Activated T-cell treated with anti-CD3 and anti-CD28 coated beads for 1 hour (primary cell): ENCODE results near the gene OLFM2.
A peak's percentile ranks its signal among the peaks of the same experiment; 100 is the strongest.
"Not testable (repeated sequence)": the region's sequence is repeated elsewhere in the genome, so short reads cannot be mapped to it uniquely, and the experiment has no call there.

Experiments used
- DNase-seq: peaks from one replicate; pipeline ENCODE4 v3.0.0-alpha.2; 2020; ENCODE audit warnings: low read depth

The OLFM2 gene

DNA sequence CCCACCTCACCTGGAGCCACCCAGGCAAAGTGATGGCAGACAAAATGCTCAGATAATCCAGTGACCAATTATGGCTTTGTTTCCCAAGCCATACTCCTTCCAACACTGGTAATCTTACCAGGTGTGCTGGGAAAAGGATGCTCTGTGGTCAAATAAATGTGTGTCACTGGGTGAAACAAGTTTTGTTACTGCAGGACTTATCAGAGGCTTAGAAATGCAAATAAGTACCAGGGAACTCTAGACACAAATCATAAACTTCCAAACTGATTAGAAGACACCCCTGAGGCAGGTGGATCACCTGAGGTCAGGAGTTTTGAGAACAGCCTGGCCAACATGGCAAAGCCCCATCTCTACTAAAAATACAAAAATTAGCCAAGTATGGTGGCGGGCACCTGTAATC is 74.8 kb downstream of the OLFM2 start:
- no peak for DNase-seq

DNA sequence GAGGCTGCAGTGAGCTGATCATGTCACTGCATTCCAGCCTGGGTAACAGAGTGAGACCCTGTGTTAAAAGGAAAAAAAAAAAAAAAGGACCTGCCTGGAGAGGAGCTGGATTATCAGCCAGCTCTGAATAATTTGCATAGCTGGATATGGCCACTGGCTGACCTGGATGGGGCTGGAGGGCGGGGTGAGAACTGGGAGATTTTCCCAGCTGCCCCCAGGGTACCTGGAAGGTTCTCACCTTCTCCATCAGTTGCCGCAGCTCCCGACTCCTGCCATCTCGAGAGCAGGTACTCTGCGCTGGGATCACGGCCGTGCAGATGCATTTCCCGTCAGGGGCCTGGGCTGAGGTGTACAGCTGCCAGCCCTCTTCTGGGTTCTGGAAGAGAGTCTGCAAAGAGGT is 75.9 kb downstream of the OLFM2 start:
- DNase-seq, result no peak

DNA sequence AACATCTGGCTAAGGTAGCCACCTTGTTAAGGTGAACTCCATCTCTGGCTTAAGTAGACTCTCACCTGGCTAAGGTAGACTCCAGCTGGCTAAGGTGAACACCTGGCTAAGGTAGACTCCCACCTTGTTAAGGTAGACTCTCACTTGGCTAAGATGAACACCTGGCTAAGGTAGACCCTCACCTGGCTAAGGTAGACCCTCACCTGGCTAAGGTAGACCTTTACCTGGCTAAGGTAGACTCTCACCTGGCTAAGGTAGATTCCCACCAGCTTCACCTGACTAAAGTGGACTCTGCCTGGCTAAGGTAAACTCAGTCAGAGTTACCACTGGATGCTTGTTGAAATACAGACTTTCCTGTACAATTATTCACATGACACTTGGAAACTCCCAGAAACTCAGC is 77.5 kb downstream of the OLFM2 start:
- DNase-seq, result no peak

DNA sequence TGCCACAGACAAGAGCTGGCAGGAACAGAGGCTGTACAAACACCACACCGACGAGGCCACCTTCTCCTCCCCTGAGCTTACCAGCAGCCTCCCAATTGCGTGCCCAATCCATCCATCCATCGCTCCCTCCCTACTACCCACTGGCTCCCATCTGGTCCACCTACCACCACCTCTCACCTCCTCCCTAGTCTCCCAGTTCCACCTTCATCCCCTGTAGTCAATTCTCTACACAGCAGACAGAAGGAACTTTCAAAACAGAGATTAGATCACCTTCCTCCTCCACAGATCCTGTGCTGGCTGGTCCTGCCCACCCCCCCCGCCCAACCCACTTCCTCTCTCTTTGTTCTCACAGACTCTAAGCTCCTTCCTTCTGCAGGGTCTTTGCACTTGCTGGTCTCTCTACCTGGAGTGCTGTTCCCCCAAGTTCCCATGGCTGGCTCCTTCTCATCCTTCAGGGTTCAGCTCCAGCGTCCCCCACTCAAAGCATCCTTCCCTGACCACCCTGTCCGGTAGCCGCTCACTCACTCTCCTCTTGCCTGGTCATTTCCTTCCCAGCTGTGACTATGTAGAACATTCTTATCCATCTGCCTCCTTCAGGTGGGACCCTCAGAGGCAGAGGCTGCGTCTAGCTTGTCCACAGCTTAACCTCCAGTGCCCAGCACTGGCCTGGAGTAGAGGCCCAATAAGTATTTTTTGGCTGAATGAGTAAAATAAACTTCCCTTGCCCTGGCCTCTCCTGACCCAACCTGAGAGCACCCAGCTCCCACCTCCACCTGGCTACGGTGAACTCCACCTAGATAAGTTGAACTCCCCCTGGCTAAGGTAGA is 78.2 kb downstream of the OLFM2 start:
- no peak for DNase-seq

DNA sequence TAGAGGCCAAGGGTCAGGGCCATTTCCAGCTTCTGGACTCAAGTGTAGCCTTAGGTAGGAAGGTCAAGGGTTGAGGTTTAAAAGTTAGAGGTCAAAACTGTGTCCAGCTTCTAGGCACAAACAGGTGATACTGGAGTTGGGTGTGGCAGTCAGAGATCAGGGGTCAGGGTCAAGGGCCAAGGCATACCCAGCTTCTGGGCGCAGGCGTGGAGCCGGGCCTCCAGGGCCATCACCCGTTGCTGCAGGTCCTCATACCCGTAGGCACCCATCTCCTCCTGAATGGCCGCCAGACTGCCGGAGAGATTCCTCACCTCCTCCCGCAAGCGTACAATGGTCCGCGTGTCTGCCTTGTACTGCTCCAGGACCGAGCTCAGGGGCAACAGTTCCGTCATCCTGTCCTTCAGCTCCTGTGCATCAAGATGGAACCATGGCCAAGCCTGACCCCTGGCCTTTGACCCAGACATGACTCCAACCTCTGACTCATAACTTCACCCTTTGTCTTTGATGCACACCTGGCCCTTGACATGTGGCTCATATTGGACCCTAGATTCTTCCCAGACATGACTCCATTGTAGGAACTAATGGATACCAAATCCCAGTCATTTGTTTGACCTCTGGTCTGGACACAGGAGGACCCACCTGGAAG is 79.1 kb downstream of the OLFM2 start:
- no peak for DNase-seq

DNA sequence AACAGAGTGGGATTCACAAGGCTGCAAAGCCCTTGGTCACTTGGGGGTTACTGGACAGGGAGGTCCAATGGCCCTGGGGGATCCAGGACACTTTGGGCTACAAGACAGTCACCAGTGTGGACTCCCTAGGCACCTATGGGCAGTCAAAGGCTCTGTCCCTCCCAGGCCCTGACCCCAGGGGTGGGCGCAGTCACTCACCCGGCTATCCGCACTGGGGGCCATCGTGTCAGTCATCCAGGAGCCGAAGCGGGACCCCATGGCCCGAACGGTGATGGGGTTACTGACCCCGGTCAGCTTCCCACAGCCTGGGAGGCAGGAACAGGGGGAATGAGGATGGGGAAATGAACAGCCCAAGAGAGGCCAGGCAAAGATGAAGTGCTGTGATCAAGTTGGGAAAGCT is 79.7 kb downstream of the OLFM2 start:
- no peak for DNase-seq

DNA sequence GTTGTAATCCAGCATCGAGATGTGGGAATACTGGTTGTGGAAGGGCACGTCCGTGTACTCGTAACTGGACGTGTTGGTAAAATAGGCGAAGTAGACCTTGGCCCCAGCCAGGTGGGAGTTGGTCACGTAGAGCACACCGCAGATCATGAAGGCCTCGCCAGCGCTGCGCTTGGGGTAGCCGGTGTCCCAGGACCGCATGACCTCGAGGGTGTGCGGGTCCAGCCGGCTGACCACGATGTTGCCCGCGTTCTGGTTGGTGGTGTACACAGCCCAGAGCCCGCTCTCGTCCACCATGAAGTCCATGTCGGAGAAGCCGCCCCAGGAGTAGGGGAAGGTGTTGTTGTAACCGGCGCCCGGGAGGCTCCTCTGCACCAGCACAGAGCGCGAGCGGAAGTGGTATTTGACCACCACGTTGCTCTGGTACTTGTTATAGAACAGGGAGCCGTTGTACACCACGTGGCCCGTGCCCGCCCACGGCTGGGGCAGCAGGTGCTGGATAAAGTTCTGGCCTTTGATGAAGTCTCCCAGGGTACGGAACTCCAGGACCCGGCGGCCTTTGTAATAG is 82.0 kb downstream of the OLFM2 start:
- no peak for DNase-seq

DNA sequence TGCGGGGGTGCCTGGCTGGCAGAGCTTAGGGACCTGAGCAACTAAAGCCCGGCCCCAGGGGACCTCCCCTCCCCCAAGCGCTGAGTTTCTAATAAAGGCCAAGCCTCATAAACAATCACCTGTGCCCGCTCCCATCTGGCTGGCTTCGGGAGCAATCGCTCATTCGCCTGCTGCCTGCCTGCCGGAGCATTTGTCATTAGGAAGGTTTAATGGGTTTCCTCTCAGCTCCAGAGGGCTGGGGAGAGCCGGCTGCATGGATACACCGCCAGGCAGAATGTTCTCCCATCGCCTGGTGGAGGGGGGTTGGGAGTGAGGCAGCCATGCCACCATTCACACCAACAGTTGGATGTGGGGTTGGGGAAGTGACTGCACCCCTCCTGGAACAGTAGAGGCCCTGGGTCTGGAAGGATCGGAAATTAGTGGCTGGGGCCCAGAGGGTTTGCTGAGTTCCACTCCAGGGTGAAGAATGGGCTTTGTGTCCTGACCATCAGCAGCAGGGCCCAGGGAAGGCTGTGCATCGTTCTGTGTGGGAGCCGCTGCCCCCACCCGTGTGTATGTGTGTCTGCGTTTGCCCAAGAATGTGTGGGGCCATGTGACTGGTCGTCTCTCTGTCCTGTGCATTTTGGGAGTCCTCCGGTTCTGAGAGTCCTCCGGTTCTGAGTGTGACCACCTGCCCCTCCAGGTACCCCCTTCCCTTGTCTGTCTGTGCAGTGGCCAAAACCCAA is 85.9 kb downstream of the OLFM2 start:
- no peak for DNase-seq

DNA sequence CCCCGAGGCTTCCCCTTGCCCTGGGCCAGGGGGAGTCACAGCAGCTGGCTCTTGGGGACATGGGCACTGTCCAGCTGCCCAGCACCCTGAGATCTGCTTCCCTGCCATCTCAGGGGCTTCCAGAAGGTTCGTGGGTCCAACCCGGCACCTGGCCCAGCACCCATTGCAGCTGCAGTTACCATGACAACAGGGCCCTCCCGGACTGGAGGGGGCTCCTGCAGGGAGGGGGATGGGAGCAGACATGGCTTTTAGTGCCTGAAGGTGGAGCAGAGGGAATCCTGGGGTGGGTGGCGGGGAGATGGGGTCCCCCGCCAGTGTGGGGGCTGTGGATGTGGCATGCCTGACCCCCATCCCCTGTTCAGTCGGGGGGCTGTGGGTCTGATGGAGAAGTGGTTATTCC is 86.5 kb downstream of the OLFM2 start:
- DNase-seq, result no peak

DNA sequence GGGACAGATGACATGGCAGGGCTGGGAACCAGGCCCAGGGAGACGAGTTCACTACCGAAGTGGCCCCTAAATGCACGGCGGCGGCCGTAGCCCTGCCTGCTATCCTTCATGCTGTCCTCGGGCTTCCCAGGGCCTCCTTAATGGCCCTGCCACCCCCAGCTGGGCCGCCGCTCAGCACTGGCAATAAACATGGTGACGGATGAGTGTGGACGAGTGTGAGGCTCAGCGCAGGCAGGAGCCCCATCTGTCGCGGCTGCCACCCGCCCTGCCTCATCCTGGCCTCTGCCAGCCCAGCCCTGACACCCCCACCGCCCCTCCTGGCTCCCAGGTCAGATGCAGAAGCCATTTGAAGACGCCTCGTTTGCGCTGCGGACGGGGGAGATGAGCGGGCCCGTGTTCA is 87.6 kb downstream of the OLFM2 start:
- no peak for DNase-seq

DNA sequence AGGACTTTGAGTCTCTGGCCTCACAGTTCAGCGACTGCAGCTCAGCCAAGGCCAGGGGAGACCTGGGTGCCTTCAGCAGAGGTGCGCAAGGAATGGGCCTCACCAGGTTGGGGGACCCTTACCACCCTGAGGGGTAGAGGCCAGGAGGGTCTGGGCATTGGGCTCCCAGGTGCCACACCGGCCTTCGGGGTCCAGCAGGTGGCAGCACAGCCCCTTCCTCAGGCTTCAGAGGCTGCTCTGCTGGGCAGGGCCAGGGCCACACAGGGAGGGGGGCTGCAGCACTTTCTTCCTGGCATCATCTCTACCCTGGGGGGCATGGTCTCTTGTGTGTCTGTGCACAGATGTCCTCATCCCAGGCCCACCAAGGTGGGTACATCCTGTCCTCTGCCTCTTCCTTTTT is 88.3 kb downstream of the OLFM2 start:
- no peak for DNase-seq

DNA sequence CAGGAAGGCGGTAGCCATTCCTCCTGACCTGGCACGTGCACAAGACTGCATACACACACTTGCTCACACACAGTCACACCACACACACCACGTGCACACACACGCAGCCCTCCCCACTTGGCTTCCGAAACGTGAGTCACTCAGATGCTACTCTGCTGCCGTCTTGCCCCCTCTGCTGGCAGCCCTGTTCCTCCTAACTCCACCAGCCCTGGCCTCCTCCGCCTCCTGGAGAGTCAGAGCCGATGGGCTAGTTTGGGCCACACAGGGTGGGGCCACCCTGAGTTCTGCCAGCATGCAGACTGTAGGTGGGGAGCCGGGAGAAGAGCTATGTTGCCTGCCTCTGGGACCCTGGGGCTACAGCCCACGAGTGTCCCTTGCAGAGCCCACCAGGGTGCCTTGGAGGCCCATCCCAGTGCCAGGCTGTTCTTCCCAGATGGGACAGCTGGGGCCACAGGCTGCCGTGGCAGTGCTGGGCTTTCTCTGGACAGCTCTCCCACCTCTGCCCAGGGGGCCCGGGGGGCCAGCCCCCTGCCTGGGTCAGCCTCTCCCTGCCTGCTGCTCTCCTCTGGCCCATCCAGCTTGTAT is 89.1 kb downstream of the OLFM2 start:
- peak; percentile 29 for DNase-seq

DNA sequence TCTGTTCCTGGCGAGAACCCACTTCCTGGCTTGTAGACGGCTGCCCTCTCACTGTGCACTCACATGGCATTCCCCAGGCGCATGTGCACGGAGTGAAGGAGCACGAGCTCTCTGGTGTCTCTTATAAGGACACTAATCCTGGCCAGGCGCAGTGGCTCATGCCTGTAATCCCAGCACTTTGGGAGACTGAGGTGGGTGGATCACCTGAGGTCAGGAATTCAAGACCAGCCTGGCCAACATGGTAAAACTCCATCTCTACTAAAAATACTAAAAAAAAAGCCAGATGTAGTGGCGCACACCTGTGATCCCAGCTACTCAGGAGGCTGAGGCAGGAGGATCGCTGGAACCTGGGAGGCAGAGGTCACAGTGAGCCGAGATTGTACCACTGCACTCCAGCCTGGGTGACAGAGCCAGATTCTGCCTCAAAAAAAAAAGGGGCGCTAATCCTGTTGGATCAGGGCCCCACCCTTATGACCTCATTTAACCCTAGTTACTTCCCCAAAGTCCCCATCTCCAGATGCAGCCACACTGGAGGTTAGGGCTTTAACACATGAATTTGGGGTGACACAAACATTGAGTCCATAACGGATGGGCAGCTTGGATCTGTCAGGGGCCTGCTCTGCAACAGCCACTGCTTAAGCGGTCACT is 92.6 kb downstream of the OLFM2 start:
- DNase-seq, result not testable (repeated sequence)

DNA sequence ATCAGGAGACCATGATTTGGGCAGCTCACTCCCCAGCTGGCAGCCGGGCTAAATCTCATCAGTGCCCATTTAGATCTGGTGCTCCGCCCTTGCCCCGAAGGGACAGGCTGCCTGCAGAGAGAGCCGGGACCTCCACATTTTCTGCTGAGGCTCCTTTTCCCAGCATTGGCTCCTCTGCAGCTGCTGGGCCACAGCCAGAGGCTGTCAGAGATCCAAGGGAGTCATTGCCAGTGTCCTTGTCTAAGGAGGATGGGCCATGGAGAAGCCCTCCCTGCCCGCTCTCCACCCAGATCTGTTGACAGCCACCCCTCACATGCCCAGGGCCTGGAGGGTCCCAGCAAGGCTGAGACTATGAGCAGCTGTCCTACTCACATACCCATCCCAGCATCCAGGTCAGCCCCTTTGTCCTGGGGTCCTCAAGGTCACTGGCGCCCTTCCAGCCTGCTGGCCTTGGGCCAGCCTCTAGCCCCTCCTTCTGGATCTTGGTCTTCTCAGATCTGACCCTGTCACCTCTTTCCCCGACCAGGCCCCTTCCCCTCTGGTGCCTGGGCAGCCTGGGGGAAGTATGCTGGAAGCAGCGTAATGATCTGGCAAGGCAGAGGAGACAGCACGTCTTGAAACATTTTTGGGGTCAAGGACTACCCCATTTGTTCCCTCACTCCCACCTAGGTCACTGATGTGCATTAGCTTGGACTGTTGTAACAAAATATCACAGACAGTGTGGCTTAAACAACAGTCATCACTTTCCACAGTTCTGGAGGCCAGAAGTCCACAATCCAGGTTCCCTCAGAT is 93.3 kb downstream of the OLFM2 start:
- DNase-seq, result no peak

DNA sequence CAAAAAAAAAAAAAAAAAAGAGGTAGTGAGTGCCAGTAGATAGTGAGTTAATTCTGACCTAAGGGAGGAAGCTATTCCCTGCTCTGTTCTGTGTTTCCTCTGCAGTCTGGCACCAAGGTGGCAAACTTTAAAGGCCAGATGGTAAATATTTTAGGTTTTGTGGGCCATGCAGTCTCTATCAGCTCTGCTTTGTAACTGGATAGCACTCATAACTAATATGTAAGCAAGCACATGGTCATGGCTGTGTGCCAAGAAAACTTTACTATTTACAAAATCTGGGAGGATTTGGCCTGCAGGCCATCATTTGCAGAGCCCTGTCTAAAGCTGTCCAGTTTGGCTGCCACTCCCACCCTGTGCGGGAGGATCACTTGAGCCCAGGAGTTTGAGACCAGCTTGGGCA is 96.9 kb downstream of the OLFM2 start:
- DNase-seq, result no peak

DNA sequence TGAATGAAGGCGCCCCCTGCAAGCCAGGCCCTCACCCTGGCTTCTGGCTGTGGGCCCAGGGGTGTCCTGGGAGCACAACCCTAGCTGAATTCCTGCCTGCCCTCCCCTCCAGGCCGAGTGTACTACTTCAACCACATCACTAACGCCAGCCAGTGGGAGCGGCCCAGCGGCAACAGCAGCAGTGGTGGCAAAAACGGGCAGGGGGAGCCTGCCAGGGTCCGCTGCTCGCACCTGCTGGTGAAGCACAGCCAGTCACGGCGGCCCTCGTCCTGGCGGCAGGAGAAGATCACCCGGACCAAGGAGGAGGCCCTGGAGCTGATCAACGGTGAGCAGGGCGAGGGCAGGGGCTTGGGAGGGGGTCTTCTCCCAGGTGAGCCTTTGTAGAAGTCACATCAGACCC is 98.0 kb downstream of the OLFM2 start:
- no peak for DNase-seq

DNA sequence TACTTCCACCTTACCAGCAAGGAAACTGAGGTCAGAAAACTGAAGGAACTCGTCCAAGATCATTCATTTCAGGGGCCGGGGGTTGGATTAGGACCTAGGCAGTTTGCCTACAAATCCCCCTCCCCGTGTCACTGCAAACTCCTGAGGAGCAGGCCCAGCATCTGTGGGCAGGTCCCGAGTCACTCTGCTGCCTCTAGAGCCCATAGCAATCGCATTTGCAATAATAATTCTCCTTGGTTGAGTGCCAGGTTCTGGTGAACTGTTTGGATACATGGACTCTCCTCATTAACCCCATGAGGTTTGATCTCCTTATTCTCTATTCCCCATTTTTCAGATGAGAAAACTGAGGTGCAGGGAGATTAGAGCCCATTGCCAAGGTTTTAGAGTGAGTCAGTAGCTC is 100.3 kb downstream of the OLFM2 start:
- DNase-seq, result no peak

DNA sequence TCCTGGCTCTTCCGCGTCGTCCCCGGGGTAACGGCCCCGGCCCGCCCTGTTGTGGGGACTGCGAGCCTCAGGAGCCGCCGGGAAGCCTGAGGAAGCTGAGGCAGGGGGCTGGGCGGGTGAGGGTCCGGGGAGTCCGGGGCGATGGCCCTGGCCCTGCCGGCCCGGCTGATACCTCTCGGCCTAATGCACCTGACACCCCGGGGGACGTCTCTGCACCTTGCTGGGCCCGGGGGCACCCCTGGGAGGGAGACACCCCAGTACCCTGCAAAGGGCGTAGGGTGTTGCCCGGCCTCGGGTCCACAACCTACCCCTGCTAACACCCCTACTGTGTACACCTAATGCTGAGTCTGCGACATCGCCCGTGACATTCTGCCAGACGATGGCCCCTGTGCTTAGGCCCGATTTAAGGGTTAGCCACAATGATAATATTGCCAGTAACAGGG is 100.8 kb downstream of the OLFM2 start:
- no peak for DNase-seq

DNA sequence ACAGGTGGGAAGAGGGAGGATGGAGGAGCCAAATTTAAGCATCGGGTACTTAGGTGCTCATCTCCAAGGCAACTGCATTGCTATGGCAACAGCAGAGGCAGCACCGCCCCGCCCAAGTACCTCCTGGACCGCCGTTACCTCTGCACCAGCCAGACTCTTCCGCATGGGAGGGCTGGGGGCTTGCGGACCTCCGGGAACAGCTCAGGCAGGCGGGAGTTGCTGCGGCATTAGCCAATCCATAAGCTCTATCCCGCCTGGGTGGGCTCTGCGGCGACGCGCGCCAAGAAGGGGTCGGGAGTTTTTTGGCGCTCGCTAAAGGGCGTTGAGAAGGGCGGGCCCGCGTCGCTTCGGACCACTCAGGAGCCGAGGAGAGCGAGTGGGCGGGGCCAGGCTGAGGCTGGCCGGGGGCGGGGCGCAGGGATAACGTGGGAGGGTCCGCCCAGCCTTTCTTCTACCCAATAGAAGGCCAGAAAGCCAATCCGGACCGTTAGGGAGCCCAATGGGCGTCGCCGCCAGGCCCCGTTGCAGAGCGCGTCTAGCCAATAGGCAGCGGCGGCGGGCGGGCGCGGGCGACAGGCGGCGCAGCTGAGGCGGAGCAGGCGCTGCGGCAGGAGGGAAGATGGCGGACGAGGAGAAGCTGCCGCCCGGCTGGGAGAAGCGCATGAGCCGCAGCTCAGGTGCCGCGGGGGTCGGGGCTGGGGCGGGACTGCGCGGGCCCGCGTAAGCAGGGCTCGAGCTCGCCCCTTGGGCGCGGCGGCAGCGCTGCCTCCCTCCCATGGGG is 101.4 kb downstream of the OLFM2 start, which contains the start of gene PIN1:
TSS of gene PIN1 (plus strand) at position 593 of the 781 bp plus-strand sequence. CDS start at position 620, 27 bp downstream.
- peak; percentile 99 for DNase-seq

DNA sequence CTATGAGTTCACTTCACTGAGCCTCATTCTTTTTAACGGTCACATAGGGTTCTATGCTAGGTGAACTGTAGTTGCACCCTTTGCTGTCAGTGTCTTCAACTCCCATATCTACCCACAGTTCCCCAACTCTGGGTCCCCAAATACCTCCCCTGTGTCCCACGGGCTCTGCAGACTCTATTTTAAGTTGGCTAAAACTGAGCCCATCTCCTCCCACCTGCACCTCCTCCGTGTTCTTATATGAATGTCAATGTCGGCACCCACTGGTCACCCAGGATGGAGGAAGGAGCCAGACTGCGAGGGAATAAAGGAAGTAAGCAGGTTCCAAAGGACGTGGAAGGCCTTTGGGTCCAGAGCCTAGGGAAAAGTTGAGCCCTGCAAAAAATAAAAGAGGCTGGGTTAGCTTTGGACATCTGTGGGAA is 102.0 kb downstream of the OLFM2 start:
- no peak for DNase-seq
